Stimulated activated CD4-positive, alpha-beta T cell treated with anti-CD3 and anti-CD28 coated beads, Interleukin-15, amount 100 ng/mL, for 1 hour (primary cell): ENCODE results near the gene ATRN.
"Not testable (repeated sequence)": the region's sequence is repeated elsewhere in the genome, so short reads cannot be mapped to it uniquely, and the experiment has no call there.

Experiments used
- DNase-seq, 2 donors: peaks; one replicate each; pipeline ENCODE4 v3.0.0-alpha.2; 2020; ENCODE audit warnings: low read depth in 1 of 2, low spot score in 1 of 2

The ATRN gene

GRCh38 chr20:3465301-3465700, 5.5 kb upstream of the ATRN start:
- no peak for DNase-seq

DNA sequence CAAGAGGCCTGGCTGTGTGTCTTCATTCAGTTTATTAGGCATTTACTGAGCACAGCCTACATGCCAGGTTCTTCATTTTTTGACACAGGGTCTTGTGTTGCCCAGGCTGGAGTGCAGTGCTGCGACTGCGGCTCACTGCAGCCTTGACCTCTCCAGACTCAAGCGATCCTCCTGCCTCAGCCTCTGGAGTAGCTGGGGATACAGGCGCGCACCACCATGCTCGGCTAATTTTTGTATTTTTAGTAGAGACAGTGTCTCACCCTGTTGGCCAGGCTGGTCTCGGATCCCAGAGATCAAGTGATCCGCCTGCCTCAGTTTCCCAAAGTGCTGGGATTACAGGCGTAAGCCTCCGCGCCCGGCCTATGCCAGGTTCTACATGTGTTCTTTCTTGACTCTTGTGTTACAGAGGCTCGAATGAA, 601 bp upstream of the ATRN start:
- DNase-seq: no peak

DNA sequence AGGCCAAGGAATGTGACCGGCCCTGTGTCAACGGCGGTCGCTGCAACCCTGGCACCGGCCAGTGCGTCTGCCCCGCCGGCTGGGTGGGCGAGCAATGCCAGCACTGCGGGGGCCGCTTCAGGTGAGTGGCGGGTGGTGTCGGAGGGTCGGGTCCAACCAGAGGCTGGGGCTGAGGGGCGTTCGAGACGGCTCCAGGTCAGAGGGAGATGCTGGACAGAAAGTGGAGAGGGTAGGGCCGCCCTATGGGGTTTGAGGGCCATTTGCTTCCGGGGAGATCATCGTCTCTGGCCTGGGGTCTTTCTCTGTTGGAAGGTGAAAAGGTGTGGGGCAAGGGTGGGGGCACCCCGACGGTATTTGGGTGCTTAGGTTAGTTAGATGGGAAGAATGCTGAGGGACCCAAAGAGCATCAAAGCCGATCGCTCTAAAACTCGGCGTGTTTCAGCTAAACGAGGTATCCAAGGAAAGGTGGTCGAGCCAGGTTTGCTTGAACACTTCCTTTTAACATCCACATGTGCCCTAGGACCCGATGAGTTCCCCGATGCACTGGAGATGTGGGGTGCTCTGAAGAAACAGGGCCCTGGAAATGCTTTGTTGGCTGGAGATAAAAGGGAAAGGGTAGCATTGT, 691 bp downstream of the ATRN start:
- no peak for DNase-seq

DNA sequence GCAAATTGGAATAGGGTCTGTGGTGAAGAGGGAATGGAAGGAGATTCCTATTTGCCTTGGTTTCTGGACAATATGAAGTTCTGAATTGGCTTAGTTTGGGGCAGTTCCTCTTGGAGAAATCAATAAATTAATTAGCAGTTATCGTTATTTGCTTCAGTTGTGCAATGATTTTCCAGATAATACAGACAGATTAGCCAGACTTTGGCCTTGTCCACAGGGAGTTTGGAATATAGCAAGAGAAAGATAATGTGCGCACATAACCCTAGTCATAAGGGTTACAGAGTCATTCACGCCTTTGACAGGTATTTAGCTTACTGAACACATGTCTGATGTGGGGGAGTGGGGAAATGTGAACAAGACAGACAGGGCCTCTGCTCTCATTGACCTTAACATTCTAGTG, 1.3 kb downstream of the ATRN start:
- DNase-seq: no peak

DNA sequence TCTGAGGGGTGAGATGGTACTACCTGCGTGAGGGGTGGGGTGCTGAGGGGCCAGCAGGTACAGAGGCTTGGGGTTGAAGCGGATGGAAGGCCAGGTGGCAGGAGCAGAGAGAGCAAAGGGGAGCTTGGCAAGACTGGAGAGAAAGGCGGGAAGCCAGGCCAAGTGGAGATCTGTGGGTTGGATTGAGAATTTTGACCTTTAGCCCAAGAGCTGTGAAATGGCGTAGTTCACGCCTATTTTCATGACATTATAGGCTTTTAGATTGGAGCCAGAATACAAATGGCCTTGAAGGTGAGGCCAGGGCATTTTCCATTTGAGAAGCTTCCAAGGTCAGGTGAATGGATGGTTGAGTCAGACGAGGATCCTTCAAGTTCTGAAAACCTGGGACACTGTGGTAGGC, 2.5 kb downstream of the ATRN start:
- DNase-seq: no peak

DNA sequence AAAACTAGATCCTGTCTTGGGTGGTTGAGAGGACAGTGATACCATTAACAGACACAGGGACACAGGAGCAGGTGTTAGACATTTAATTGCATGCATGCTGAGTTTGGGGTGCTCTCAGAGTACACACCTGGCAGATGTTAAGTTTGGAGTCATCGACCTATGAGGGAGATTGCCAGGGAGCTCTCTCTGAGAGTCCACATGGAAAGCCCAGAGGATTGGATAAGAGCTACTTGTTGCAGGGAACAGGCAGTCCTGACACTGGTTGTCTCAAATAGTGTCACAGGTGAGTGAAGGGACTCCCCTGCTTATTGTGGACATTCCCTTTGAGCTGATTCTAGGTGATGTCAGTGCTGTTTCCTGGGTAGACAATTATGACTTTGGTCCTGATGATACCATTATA, 3.1 kb downstream of the ATRN start:
- no peak for DNase-seq

DNA sequence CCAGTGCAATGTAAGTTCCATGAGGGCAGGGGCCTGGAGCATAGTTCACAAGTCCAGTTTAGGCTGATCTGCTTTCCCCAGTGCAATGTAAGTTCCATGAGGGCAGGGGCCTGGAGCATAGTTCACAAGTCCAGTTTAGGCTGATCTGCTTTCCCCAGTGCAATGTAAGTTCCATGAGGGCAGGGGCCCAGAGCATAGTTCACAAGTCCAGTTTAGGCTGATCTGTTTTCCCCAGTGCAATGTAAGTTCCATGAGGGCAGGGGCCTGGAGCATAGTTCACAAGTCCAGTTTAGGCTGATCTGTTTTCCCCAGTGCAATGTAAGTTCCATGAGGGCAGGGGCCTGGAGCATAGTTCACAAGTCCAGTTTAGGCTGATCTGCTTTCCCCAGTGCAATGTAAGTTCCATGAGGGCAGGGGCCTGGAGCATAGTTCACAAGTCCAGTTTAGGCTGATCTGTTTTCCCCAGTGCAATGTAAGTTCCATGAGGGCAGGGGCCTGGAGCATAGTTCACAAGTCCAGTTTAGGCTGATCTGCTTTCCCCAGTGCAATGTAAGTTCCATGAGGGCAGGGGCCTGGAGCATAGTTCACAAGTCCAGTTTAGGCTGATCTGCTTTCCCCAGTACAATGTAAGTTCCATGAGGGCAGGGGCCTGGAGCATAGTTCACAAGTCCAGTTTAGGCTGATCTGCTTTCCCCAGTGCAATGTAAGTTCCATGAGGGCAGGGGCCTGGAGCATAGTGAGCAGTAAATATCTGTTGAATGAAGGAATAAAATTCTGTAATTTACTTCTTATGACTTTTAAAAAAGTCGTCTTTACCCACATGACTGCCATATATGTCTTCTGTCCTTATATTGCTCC, 6.4 kb downstream of the ATRN start:
- not testable (repeated sequence) for DNase-seq

DNA sequence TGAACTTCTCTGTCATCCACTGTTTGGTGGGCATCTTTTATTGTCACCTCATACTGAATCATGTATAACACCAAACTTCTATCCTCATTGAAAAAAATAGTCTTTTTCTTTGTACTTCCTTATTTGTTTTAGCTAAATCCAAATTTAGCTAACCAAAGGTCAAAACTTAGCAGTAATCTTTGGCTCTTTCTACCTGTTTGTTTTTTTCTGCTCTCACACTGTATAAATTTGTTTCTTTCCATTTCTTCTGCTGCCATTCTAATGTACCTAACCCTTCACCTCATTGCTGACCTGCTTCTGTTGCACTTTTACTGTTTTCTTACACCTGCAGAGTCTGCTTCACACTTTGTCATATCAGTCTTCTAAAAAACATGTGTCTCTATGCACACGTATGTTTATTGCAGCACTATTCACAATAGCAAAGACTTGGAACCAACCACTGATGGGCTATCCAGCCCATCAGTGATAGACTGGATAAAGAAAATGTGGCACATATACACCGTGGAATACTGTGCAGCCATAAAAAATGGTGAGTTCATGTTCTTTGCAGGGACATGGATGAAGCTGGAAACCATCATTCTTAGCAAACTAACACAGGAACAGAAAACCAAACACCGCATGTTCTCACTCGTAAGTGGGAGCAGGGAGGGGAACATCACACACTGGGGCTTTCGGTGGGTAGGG, 7.2 kb downstream of the ATRN start:
- no peak for DNase-seq

DNA sequence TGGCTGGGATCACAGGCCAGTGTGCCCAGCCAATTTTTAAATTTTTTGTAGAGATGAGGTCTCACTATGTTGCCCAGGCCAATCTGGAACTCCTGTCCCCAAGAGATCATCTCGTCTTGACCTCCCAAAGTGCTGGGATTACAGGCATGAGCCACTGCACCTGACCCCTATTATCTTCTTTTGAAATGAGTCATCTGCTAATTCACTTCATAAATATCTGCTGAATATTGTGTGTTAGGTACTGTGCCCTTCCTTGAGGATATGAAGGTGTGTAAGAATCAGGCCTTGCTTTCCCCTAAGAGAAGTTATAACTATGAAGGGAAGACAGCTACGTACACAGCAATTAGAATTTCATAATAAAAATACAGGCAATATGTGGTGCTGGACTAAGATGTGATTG, 8.2 kb downstream of the ATRN start:
- no peak for DNase-seq

- no peak for DNase-seq
These were observed 9.2 kb downstream of the ATRN start for GRCh38 chr20:3479759-3480615.

DNA sequence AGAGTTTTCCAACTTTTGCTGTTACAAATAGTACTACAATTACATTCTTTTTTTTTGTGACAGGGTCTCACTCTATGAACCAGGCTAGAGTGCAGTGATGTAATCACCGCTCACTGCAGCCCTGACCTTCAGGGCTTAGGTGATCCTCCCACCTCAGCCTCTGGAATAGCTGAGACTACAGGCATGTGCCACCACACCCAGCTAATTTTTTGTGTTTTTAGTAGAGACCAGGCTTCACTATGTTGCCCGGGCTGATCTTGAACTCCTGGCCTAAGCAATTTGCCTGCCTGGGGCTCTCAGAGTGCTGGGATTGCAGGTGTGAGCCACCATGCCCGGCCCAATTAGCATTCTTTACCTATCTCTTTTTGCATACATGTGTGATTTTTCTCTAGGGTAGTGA, 12.5 kb downstream of the ATRN start:
- DNase-seq: no peak

DNA sequence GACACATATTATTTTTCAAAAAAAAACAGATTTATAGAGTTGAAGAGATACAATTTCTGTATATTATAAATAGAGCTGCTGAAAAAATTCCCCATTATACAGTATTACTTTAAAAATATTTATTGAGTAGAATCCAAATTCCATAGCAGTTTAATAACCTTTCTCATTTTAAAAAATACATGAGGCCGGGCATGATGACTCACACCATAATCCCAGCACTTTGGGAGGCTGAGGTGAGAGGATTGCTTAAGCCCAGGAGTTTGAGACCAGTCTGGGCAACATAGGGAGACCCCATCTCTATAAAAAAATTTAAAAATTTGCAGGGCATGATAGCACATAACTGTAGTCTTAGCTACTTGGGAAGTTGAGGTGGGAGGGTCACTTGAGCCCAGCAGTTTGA, 13.0 kb downstream of the ATRN start:
- no peak for DNase-seq

- no peak for DNase-seq
These were observed 15.1 kb downstream of the ATRN start for GRCh38 chr20:3485913-3486312.

DNA sequence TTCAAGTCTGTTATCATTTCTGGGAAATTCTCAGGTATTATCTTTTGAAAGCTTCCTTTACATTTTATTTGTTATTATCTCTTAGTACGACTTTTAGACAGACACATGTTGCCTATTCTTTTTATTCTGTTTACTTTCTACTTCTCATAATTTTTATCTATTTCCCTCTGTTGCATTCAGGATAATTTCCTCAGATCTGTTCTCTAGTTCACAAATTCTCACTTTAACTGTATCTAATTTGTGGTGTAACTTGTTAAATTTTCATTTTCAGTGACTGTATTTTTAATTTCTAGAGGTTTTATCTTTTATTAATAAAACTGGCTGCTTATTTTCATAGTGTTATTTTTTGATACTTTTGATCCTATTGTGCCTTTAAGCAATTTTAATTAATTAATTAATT, 16.0 kb downstream of the ATRN start:
- no peak for DNase-seq

- no peak for DNase-seq
These were observed 21.9 kb downstream of the ATRN start for GRCh38 chr20:3492669-3493068.

DNA sequence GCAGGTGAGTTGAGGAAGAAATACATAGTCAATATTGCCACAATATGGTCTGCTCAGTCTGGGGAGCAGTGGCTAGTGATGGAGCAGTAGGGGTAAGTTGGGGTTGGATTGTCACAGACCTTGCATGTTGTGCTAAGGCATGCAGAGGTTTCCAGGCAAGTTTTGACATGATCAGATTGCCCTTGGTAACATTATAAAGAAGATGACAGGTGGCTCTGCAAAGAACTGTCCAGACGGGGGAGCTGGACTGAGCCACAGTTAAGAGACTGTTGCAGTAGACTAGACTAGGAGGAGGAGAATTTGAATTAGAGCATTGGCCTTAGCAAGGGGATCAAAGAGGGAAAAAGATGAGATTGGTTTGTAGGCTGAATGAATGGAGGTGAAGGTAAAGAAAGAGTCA, 23.4 kb downstream of the ATRN start:
- no peak for DNase-seq

GRCh38 chr20:3502878-3503277, 32.1 kb downstream of the ATRN start:
- DNase-seq: no peak

GRCh38 chr20:3505148-3505547, 34.3 kb downstream of the ATRN start:
- DNase-seq: no peak

- DNase-seq: no peak
These were observed 38.2 kb downstream of the ATRN start for GRCh38 chr20:3509064-3509463.

DNA sequence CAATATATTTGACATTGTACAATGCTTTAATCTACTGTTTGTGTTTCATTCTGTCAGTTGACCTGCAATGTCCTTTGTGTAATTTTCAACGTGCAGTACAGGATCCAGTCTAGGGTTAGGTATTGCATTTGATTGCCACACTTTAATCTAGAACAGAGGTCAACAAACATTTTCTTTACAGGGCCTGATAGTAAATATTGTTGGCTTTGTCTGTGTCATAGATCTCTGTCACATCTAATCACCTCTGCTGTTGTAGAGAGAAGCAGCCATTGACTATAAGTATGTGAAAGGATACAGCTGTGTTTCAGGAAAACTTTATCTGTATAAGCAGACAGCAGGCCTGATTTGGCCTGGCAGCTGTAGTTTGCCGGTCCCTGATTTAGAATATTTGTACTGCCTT, 39.3 kb downstream of the ATRN start:
- DNase-seq: no peak

DNA sequence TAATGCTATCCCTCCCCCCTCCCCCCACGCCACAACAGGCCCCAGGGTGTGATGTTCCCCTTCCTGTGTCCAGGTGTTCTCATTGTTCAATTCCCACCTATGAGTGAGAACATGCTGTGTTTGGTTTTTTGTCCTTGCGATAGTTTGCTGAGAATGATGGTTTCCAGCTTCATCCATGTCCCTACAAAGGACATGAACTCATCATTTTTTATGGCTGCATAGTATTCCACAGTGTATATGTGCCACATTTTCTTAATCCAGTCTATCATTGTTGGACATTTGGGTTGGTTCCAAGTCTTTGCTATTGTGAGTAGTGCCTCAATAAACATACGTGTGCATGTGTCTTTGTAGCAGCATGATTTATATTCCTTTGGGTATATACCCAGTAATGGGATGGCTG, 41.4 kb downstream of the ATRN start:
- not testable (repeated sequence) for DNase-seq
